GM18951 (cell line): ENCODE results near the gene CERS6.

Source experiments
- POLR2A ChIP-seq: IDR thresholded peaks from 4 replicates; pipeline ENCODE4 v1.6.1; 2011; ENCODE audit warnings: mild to moderate bottlenecking; ENCODE audit not compliant: insufficient read length, insufficient read depth; ENCODE audit errors: extremely low read depth
- in situ Hi-C: fragments of 300-500 bp; cut with MboI; formaldehyde crosslinking; loops from one replicate; pipeline ENCODE4 v1.12.0; 2022; ENCODE audit warnings: low sequenced_read_pairs, mixed read lengths, inconsistent platforms; ENCODE audit not compliant: unreplicated experiment

CERS6 gene

DNA sequence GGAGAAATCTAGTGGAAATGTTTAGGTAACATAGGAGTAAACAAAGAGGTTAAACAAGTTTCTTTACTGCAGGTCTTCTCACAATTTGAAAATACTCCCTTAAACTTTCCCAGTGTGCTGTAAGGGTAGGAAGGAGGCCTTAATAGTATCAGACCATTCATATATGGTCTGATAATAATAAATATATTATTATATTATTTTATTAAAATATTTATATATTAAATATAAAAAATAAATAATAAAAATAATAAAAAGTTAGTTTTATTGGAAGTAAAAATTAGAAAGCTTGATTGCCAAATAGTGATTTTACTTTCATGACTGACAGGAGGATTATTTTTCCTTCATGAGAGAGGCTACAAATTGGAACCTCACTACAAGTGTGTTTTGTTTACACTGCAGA, 353.5 kb downstream of the CERS6 start:
- in situ Hi-C loops, result no loop called here
- no peak for TF ChIP-seq POLR2A

DNA sequence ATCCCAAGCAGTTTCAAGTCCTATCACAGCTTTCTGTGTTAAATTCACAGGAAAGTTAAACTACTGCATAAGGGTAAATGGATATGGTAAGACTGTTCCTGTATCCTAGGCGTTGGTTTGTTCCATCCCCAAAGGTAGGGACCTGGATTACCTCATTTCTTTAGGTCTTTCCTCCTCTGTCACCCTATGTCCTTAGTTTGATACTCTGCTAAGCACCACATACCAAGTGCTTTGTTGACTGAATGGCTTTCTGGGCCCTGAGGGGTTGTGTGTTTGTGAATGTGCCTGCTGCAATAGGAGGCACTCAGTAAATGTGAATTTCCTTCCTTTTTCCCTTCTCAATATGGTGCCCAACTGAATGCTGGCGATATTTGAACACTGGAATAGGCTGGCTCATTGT, 354.2 kb downstream of the CERS6 start:
- no peak for TF ChIP-seq POLR2A
- in situ Hi-C loops, result no loop called here

DNA sequence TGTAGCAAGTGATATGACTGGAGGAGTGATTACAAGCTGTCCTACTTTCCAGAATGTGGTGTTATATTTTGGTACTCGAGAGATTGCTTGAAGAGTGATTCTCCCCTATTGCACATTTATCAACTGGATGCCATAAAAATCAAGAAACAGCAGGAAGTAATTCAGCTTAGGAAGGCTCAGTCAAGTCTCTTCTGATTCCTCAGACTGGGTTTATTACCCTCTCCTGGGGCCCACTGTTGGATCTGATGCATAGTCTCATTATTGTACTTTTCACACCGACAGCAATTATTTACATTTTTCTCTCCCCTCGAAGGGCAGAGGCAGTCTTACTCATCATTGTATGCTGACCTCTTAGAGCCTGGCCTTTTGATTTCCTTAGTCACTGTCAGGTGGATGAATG, 355.6 kb downstream of the CERS6 start:
- TF ChIP-seq POLR2A, result no peak

DNA sequence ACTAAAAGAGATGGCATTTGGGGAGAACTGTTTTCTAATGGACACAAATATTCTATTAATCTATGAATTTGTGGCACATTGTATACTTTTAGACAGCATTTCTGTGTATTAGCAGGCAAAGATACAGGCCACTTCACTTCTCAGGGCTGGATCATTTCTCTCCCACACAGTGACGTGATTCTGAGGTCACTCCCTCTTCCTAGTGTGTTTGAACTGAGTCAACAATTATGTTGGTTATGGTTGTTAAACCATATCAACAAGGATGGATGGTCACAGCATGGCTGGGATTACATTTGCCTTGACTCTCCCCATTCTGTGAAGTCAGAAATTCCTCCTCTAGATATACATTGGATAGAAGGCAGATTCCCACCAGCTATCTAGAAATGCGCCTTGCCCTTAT, 358.0 kb downstream of the CERS6 start:
- TF ChIP-seq POLR2A, result no peak
- in situ Hi-C loops, result no loop called here

More for the DNA sequence above, 355.6 kb downstream of the CERS6 start:
- in situ Hi-C loops, result no loop called here

DNA sequence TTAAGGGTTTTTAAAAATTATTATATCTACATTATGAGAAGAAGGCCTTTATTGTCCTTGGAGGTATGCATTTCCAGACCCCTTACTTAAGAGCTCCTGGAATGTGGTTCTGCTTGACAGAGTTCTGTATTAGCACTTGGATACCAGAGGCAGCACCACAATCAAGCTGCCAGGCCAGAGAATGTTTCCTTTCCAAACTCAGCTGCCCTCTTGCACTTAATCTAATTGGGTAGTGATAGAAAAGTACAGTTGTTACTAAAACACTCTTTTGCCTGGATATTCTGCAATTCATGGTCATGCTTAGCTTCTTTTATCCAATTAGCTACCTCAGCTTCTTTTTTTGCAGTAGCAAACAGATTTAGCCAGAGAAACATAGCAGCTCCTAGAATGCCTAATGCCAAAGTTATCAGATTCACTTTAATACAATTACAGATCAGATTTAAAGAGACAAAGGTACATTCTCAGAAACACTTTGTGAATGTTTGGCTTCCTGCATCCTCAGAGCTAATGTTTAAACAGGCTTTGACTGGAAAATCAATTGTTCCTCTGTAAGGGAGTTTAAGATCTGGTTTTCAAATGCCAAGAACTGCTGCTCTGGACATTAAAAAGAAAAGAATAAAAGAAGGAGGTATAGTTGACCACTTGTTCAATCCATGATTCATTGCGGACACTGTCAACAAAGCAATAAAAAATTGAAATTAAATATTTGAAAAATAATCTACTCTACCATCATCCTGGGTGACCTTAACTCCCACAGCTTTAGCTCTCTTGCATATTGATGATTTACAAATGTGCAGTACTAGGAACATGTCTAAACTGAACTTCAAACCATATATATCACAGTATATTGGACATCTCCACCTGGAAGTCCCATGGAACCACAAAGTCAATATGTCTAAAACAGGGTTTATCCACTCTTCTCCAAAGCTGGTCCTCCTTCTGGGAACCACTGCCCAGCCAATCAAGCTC, 359.2 kb downstream of the CERS6 start:
- in situ Hi-C loops, result no loop called here
- TF ChIP-seq POLR2A, result no peak

DNA sequence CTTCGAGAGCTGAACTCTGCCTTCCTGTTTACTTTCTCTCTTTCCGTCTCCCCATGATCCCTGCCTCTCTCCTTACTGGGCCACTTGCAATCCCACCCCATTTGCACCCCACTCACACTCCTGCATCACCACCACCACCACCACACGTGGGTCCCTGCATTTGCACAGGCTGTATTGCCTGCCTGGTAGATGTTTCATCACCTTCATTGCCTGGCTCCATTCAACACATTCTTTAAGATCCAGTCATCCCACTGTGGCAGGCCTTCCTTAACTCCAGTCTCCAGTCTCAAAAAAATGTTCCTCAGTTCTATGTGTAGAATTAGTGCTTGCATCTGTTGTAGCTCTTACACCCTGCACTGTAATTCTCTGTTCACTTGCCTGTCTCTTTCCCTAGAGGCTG, 360.3 kb downstream of the CERS6 start:
- no peak for TF ChIP-seq POLR2A
- in situ Hi-C loops, result no loop called here

DNA sequence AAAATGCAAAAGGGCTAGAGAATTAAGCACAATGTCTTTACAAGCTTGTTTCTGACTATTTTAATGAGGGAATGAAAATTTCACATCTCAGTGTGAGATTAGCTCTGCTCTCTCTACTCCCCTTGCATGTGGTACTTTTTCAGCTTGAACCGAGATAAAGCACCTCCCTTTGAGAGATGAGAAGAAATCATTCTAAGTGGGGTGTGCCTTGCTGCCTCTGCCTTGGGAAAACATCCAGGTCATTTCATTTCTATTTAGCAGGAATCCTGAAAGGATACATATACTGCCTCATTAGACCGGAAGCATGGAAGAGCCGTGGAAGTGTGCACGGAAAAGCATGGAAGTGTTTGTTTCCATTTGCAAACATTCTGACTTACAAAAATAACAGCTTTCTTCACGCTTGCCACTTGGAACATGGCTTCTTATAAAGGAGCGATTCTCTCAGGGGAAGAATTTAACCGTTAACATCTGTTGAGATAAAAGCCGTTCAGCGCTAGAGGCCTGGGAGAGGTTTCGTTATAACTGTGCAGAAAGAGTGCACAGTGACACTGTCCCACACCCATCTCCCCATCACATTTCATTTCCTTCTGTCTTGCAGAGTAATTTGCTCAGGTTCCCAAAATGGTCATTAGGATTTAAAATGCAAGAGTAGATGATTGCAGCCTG, 363.1 kb downstream of the CERS6 start:
- TF ChIP-seq POLR2A, result no peak
- in situ Hi-C loops, result no loop called here

DNA sequence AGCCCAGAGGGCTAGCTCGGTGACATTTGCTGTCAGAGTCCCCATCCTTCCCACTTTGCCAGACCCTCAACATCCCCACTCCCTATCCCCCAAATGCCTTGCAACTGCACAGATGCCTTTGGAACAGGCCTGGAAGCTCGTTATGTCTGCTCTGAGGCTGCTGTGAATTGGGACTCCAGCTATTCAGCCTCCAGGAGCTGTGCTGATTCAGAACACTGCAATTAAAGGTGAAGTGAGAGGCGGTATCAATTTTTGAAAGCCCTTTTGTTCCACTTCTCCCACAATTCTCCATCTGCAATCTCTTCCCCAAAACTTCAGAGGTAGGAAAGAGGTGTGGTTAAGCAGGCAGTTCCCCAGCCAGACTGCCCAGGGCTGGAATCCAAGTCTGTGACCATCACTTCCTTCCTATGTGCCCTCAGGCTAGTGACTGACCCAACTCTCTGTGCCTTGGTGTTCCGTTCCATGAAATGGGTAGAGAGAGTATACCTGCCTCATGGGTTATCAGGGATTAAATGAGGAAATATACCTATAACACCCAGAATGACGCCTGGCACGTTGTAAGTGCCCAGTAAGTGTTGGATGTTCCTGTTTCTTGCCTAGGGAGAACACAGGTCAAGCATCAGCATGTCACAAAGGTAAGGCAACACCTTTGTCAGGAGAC, 363.9 kb downstream of the CERS6 start:
- no peak for TF ChIP-seq POLR2A
- in situ Hi-C loops, result no loop called here

DNA sequence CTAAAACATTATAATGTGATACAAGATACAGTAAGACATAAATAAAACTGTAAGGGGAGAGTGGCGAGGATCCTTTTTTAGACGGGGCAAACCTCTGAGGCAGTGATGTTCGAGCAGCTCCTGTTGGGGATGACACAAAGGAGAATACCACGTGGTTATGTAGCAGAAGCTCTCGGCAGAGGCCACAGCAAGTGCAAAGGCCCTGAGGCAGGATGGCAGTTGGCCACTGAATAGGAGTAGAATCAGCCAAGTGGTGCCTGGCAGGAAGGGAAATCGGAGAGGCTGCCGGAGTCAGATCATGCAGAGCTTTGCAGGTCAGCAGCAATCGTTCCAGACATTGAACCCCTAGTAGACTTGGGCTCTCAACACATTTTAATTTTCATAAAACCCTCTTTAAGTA, 365.5 kb downstream of the CERS6 start:
- TF ChIP-seq POLR2A, result no peak
- in situ Hi-C loops, result no loop called here

DNA sequence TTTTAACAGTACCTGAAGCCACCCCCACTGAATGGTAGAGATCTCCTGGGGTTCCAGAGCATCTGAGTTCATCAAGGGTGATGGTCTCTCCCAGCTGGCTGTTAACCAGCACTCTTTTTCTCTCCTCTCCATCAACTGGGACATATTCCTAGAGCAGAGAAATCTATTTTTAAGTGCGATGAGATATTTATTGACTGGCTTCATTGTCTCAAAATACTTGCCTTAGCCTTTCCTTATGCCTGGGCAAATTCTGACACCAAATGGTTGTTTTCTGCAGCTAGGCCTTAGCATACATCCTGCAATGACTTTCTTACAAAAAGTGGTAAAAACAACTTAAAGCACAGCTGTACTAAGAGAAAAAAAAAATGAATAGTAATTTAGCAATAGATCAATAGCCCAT, 365.9 kb downstream of the CERS6 start:
- no peak for TF ChIP-seq POLR2A
- in situ Hi-C loops, result no loop called here
